Fibroblast of peridontal ligament (primary cell): Measurements from ENCODE around the gene ENDOD1.
A peak's percentile ranks its signal among the peaks of the same experiment; 100 is the strongest.
"Not testable (repeated sequence)": the region's sequence is repeated elsewhere in the genome, so short reads cannot be mapped to it uniquely, and the experiment has no call there.

ENCODE experiments used
- DNase-seq: peaks from one replicate; pipeline ENCODE4 v3.0.0-alpha.2; 2010; ENCODE audit errors: extremely low read depth

The ENDOD1 gene

GRCh38 chr11:95102733-95103132 lies 13.1 kb downstream of the ENDOD1 start:
- DNase-seq = no peak

- DNase-seq = no peak
Observed at GRCh38 chr11:95103701-95104100, 14.1 kb downstream of the ENDOD1 start.

- DNase-seq = no peak
Observed at GRCh38 chr11:95104121-95104830, 14.6 kb downstream of the ENDOD1 start.

- DNase-seq = no peak
Observed at GRCh38 chr11:95104856-95105255, 15.2 kb downstream of the ENDOD1 start.

GRCh38 chr11:95108159-95108611 lies 18.5 kb downstream of the ENDOD1 start:
- peak; percentile 68 for DNase-seq

GRCh38 chr11:95108671-95109551 lies 19.3 kb downstream of the ENDOD1 start:
- DNase-seq = peak; percentile 18

GRCh38 chr11:95111471-95111870 lies 21.8 kb downstream of the ENDOD1 start:
- DNase-seq = not testable (repeated sequence)

GRCh38 chr11:95111923-95112540 lies 22.4 kb downstream of the ENDOD1 start:
- DNase-seq = no peak

GRCh38 chr11:95115597-95115996 lies 26.0 kb downstream of the ENDOD1 start:
- no peak for DNase-seq

GRCh38 chr11:95119361-95120060 lies 29.9 kb downstream of the ENDOD1 start:
- no peak for DNase-seq

- DNase-seq = no peak
Observed at GRCh38 chr11:95121698-95122097, 32.1 kb downstream of the ENDOD1 start.

GRCh38 chr11:95123556-95123955 lies 33.9 kb downstream of the ENDOD1 start:
- no peak for DNase-seq

GRCh38 chr11:95128602-95129001 lies 39.0 kb downstream of the ENDOD1 start:
- DNase-seq = no peak

GRCh38 chr11:95132956-95133355 lies 43.3 kb downstream of the ENDOD1 start:
- DNase-seq = no peak

GRCh38 chr11:95134491-95134890 lies 44.8 kb downstream of the ENDOD1 start:
- peak; percentile 65 for DNase-seq

- DNase-seq = no peak
Observed at GRCh38 chr11:95135155-95135554, 45.5 kb downstream of the ENDOD1 start.

- DNase-seq = no peak
Observed at GRCh38 chr11:95135880-95136279, 46.2 kb downstream of the ENDOD1 start.

GRCh38 chr11:95136747-95137146 lies 47.1 kb downstream of the ENDOD1 start:
- DNase-seq = not testable (repeated sequence)

- DNase-seq = no peak
Observed at GRCh38 chr11:95137299-95137698, 47.7 kb downstream of the ENDOD1 start.

- DNase-seq = peak; percentile 53
Observed at GRCh38 chr11:95138448-95138847, 48.8 kb downstream of the ENDOD1 start.

GRCh38 chr11:95140397-95141033 lies 50.9 kb downstream of the ENDOD1 start:
- peak; percentile 47 for DNase-seq
